Esophagus muscularis mucosa (tissue), 4 donors: Measurements from ENCODE around the gene AOC3.

Experiments
- CTCF ChIP-seq, 3 experiments: fragments of 200-600 bp in 2 of 3; fragments of 450-650 bp in 1 of 3; sonication (generic) in 2 of 3; IDR thresholded peaks; one replicate each; pipeline ENCODE4 v1.5.1; 2017 to 2019; ENCODE audit warnings: antibody characterized with exemption in 3 of 3, mild to moderate bottlenecking in 2 of 3, moderate library complexity in 1 of 3
- EP300 ChIP-seq: sonication (generic); formaldehyde crosslinking; IDR thresholded peaks from one replicate; pipeline ENCODE4 v1.6.1; 2017; ENCODE audit warnings: antibody characterized with exemption
- POLR2A ChIP-seq: fragments of 450-650 bp; IDR thresholded peaks from one replicate; pipeline ENCODE4 v1.6.1; 2017; ENCODE audit warnings: antibody characterized with exemption, moderate library complexity, mild to moderate bottlenecking, low read depth

- TF ChIP-seq CTCF (IDR thresholded peaks at IDR 0.05) = no peak
- TF ChIP-seq EP300 = no peak
- no peak for TF ChIP-seq POLR2A
These were observed 46.1 kb upstream of the AOC3 start for GRCh38 chr17:42804918-42805367.
